HL-60/S4 treated with retinoic acid at 250 ng/mL for 4 days and 3 days (cell line): ENCODE measurements around the gene ERAL1.
"Not testable (repeated sequence)": the region's sequence is repeated elsewhere in the genome, so short reads cannot be mapped to it uniquely, and the experiment has no call there.

Experiments
- in situ Hi-C: fragments of 300-500 bp; cut with MboI; formaldehyde crosslinking; loops from 2 replicates; pipeline ENCODE4 v1.7.0; 2022; ENCODE audit warnings: low sequenced_read_pairs

Gene ERAL1

GRCh38 chr17:28897769-28898526, 43.1 kb downstream of the ERAL1 start:
- in situ Hi-C loops, result no loop called here

- in situ Hi-C loops, result no loop called here
Measured at GRCh38 chr17:28898527-28898955, 43.7 kb downstream of the ERAL1 start.

DNA sequence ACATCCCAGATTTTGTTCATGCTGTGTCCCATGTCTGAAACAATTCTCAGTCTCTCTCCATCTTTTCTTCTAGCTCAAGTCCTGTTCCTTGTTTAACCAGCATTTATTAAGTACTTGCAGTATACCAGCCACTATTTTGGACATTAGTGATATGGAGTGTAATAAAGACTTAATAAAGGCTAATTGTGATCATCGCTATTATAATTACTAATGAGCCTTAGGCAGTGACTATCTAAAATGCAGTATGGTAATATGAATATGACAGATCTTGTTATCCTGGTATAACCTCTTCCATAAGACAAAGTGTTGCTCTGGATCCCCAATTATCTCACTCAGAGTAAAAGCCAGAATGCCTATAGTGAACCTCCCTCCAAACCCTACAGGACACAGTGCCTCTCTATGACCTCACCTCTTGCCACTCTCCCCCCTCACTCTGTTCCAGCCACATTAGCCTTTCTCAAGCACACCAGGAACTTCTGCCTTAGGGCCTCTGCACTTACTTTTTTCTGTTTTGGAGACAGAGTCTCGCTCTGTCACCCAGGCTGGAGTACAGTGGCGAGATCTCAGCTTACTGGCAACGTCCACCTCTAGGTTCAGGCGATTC, 44.5 kb downstream of the ERAL1 start:
- in situ Hi-C loops, result no loop called here

GRCh38 chr17:28900986-28901726, 46.3 kb downstream of the ERAL1 start:
- in situ Hi-C loops, result no loop called here

DNA sequence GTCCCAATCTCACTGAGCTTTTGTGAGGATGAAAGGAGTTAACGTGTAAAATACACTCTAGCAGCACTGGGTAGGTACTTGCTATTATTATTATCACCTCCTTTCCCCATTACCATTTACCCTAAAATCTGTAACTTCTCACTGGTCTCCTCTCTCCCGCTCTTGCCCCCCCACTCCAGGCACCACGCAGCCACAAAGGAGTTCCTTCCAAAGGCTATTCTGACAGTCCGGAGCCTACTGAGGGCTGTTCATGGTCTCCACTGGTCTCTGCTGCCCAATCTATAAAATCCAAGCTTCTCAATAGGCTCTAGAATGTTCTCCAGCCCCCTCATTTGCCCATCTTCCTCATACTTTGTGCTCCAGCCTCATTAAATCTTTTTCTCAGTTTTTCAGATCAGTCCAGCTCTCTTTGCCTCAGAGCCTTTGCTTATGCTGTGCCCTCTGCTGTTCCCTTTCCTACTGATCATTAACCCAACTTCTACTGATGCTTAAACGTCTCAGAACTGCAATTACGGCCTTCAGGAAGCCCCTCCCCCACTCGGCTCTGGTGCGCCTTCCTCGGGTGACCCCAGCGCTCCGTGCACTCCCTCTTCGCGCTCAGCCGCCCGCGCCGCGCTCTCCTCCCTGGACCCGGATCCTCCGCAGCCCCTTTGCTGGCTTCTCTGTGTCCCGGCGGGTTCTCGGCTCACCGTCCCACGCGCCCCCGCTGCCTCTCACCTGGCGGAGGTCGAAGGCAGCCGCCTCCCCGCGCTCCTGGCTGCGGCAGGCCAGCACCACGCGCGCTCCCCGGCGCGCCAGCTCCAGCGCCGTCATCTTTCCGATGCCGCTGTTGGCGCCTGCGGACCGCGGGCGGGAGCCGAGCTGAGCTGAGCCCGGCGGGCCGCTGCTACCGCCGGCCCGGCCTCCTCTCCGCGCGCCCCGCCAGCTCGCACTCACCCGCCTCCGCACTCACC, 47.3 kb downstream of the ERAL1 start:
- in situ Hi-C loops, result no loop called here

- in situ Hi-C loops, result no loop called here
Measured at GRCh38 chr17:28902819-28903545, 48.2 kb downstream of the ERAL1 start, which contains the start of gene DHRS13. Gene DHRS13 (minus strand): TSS chr17:28903079. CDS start chr17:28902944, 135 bp downstream.

DNA sequence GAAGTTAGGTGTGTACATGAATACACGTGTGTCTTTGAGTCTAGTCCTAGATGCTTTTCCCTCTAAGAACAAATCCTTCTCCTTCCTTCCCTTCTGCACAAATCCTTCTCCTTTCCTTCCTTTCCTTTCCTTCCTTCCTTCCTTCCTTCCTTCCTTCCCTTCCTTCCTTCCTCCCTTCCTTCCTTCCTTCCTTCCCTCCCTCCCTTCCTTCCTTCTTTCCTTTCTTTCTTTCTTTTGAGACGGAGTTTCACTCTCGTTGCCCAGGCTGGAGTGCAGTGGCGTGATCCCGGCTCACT, 48.7 kb downstream of the ERAL1 start:
- in situ Hi-C loops, result not testable (repeated sequence)

DNA sequence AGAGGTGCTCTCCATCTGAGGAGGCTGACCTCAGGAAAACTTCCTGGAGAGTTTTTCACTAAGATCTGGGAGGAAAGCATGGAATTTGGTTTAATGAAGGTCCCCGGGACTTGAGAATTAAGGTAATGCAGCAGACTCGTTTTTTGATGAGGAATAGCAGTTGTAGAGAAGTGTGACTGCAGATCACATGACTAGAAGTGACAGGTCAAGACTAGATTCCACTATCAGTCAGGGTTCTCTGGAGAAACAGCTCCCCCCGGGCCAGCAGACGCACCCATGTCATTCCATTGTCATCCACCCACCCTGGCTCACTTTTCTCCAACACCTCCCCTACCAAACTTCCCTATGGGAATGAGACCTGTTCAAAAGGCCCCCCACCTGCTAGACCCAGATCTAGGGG, 50.0 kb downstream of the ERAL1 start:
- in situ Hi-C loops, result no loop called here

- in situ Hi-C loops, result no loop called here
Measured at GRCh38 chr17:28906276-28906675, 51.5 kb downstream of the ERAL1 start.

GRCh38 chr17:28906706-28907438, 52.1 kb downstream of the ERAL1 start:
- in situ Hi-C loops, result no loop called here

- in situ Hi-C loops, result no loop called here
Measured at GRCh38 chr17:28907709-28908475, 53.1 kb downstream of the ERAL1 start.

- in situ Hi-C loops, result no loop called here
Measured at GRCh38 chr17:28908640-28909167, 53.9 kb downstream of the ERAL1 start.

DNA sequence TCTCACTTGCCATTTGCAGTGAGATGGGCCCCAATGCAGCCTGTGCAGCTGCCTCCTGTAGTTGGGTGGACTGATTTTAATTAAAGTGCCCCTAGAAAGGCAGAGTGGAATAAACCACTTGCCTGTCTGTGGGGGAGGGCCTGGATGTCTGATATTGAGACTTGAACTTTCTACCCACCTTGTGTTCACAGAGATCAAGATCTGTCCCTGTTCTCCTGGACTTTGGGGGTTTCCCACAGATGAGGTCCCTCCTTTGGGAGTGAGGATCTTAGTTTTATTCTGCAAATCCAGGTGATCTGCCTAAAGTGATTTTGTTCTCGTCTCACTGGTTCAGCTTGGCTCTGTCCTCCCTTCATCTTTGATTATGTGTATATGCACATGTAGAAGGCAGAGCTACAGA, 55.7 kb downstream of the ERAL1 start:
- in situ Hi-C loops, result no loop called here
